ENCODE results near the gene FTSJ1.

DNA sequence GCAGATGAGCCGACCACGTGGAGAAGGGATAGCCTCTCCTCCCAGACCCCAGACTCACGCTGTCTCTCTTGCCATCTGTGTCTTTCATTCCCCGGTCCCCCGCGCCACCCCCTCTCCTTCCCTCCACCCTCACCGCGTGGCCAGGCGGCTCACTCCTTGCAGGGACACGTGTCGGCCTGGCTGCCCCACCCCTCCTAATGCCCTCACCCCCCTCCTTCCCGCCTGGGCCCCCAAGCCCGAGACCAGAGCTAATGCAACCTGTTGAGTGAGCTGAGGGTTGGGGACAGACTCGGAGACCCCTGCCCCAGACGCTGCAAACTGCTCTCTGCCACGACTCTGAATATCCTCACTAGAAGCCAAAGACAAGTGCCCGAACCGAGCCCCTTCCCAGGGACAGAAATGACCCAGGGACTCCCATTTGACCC, 7.7 kb upstream of the FTSJ1 start:
- TF ChIP-seq, protein P1, sequence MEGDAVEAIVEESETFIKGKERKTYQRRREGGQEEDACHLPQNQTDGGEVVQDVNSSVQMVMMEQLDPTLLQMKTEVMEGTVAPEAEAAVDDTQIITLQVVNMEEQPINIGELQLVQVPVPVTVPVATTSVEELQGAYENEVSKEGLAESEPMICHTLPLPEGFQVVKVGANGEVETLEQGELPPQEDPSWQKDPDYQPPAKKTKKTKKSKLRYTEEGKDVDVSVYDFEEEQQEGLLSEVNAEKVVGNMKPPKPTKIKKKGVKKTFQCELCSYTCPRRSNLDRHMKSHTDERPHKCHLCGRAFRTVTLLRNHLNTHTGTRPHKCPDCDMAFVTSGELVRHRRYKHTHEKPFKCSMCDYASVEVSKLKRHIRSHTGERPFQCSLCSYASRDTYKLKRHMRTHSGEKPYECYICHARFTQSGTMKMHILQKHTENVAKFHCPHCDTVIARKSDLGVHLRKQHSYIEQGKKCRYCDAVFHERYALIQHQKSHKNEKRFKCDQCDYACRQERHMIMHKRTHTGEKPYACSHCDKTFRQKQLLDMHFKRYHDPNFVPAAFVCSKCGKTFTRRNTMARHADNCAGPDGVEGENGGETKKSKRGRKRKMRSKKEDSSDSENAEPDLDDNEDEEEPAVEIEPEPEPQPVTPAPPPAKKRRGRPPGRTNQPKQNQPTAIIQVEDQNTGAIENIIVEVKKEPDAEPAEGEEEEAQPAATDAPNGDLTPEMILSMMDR (conservative IDR thresholded peaks at IDR 0.05; ENCODE audit: low read depth in 2 of 2) = no peak
- TF ChIP-seq, protein P2, sequence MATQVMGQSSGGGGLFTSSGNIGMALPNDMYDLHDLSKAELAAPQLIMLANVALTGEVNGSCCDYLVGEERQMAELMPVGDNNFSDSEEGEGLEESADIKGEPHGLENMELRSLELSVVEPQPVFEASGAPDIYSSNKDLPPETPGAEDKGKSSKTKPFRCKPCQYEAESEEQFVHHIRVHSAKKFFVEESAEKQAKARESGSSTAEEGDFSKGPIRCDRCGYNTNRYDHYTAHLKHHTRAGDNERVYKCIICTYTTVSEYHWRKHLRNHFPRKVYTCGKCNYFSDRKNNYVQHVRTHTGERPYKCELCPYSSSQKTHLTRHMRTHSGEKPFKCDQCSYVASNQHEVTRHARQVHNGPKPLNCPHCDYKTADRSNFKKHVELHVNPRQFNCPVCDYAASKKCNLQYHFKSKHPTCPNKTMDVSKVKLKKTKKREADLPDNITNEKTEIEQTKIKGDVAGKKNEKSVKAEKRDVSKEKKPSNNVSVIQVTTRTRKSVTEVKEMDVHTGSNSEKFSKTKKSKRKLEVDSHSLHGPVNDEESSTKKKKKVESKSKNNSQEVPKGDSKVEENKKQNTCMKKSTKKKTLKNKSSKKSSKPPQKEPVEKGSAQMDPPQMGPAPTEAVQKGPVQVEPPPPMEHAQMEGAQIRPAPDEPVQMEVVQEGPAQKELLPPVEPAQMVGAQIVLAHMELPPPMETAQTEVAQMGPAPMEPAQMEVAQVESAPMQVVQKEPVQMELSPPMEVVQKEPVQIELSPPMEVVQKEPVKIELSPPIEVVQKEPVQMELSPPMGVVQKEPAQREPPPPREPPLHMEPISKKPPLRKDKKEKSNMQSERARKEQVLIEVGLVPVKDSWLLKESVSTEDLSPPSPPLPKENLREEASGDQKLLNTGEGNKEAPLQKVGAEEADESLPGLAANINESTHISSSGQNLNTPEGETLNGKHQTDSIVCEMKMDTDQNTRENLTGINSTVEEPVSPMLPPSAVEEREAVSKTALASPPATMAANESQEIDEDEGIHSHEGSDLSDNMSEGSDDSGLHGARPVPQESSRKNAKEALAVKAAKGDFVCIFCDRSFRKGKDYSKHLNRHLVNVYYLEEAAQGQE (IDR thresholded peaks at IDR 0.05; ENCODE audit: unreplicated experiment) = no peak
- no peak for TF ChIP-seq ZNF114 (CRISPR knock-in tag; IDR thresholded peaks at IDR 0.05)
